Lower lobe of right lung (tissue), 2 donors: ENCODE results near the gene SIMC1. TPM values are rescaled to one million over a fixed set of nuclear protein-coding genes. Genes with fewer than 3 reads are reported as not detected.

Experiments
- ATAC-seq, 2 donors: fragments of 200-7000 bp; cut with Tn5 transposase; one replicate each; pipeline ENCODE4 v1.9.1; 2020 to 2022; ENCODE audit warnings: mild to moderate bottlenecking in 2 of 2, moderate library complexity in 2 of 2
- DNase-seq: peaks from one replicate; pipeline ENCODE4 v3.0.0-alpha.2; 2020
- H3K27ac ChIP-seq: fragments of 200-600 bp; one replicate; pipeline ENCODE4 v1.8.0; 2022
- H3K27me3 ChIP-seq: fragments of 200-600 bp; one replicate; pipeline ENCODE4 v1.8.0; 2022; ENCODE audit warnings: low read depth
- H3K36me3 ChIP-seq: fragments of 200-600 bp; one replicate; pipeline ENCODE4 v1.8.0; 2022; ENCODE audit warnings: mild to moderate bottlenecking
- H3K4me1 ChIP-seq: fragments of 200-600 bp; one replicate; pipeline ENCODE4 v1.8.0; 2022
- H3K4me3 ChIP-seq: fragments of 200-600 bp; one replicate; pipeline ENCODE4 v1.8.0; 2022; ENCODE audit warnings: mild to moderate bottlenecking
- H3K9me3 ChIP-seq: fragments of 200-600 bp; one replicate; pipeline ENCODE4 v1.8.0; 2022
- intact Hi-C: fragments of 100-400 bp; cut with DNase I; formaldehyde crosslinking; loops from one replicate; pipeline ENCODE4 v1.11.0; 2022
- total RNA-seq: library from RNA; stranded (reverse); fragmentation: NEBNext Ultra II Directional; extraction: Animal tissue kit (Norgen Biotek cat#: 25700); gene quantifications from one replicate; pipeline ENCODE4 v1.2.1, GENCODE V29; 2021
- TF ChIP-seq, protein P1 (sequence below): fragments of 200-600 bp; IDR thresholded peaks from one replicate; pipeline ENCODE4 v1.8.0; 2022; ENCODE audit warnings: antibody characterized with exemption, mild to moderate bottlenecking
- donor health status: DM: no; HTN: yes; CAD: no; lungs with severe emphysema.

Gene SIMC1
- total RNA-seq, 1 donor from 2014 or later: 18.0 TPM

DNA sequence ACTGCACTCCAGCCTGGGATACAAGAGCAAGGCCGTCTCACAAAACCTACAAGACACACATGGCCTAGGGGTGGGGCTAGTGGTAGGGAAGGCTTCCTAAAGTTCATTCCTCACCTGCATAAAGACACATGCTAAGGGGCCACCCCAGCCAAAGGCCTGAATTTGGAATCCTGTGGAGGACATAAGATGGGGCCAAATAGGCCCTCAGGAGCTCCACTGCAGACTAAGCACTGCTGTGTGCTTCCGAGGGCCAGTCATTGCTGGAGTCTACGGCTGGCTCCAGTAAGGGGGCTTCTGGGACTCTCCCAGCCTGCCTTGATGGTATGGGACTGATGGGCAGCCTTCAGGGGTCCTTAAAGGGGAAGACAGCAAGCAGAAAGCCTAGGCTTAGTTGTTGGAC lies 144.5 kb downstream of the SIMC1 start:
- TF ChIP-seq, protein P1, sequence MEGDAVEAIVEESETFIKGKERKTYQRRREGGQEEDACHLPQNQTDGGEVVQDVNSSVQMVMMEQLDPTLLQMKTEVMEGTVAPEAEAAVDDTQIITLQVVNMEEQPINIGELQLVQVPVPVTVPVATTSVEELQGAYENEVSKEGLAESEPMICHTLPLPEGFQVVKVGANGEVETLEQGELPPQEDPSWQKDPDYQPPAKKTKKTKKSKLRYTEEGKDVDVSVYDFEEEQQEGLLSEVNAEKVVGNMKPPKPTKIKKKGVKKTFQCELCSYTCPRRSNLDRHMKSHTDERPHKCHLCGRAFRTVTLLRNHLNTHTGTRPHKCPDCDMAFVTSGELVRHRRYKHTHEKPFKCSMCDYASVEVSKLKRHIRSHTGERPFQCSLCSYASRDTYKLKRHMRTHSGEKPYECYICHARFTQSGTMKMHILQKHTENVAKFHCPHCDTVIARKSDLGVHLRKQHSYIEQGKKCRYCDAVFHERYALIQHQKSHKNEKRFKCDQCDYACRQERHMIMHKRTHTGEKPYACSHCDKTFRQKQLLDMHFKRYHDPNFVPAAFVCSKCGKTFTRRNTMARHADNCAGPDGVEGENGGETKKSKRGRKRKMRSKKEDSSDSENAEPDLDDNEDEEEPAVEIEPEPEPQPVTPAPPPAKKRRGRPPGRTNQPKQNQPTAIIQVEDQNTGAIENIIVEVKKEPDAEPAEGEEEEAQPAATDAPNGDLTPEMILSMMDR: no peak
- intact Hi-C loops: no loop called here
- peaks cover 8% of the 10 kb centered on the region for H3K4me1 ChIP-seq
- peaks cover 44% of the 10 kb centered on the region for H3K36me3 ChIP-seq
- no peaks in the 10 kb centered on the region for H3K27me3 ChIP-seq
- H3K4me3 ChIP-seq: no peak overlapping the region
- H3K9me3 ChIP-seq: no peaks in the 10 kb centered on the region
- ATAC-seq: no peak
- no peak overlapping the region for H3K27ac ChIP-seq
- no peak for DNase-seq

DNA sequence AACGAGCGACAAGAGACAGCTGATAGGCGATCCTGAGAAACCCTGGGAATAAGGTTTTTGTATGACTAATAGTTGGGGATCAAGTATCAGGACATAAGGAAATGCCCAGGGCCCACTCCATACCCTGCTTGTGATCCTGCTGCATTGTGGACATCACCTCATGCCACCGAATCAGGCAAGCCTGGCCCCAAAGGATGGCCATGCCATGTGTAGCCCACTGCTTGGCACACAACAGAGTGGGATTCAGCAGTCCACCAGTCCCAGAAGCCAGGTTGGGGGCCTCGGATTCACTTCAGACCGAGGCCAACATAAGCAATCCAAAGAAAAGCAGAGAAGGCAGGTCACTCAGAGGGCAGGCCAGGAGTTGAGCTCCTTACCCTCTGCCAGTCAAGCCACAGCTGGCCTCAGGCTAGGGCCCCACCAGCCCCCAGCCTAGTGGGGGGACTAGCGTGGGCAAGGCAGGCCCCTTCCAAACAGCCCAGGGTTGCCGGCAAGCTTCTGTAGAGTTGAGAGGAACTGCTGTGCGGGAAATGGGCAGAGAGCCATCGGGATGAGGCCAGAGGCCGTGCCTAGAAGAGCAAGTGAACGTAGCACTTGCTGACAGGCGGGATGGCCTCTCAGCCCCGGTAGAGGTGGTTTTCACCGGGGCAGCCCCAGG lies 145.2 kb downstream of the SIMC1 start:
- TF ChIP-seq, protein P1: no peak
- no peaks in the 10 kb centered on the region for H3K9me3 ChIP-seq
- H3K4me3 ChIP-seq: no peak overlapping the region
- no peak overlapping the region for H3K27ac ChIP-seq
- peaks cover 44% of the 10 kb centered on the region for H3K36me3 ChIP-seq
- no peaks in the 10 kb centered on the region for H3K27me3 ChIP-seq
- H3K4me1 ChIP-seq: peaks cover 11% of the 10 kb centered on the region
- ATAC-seq (no peak), DNase-seq (no peak)
- intact Hi-C loops: no loop called here

DNA sequence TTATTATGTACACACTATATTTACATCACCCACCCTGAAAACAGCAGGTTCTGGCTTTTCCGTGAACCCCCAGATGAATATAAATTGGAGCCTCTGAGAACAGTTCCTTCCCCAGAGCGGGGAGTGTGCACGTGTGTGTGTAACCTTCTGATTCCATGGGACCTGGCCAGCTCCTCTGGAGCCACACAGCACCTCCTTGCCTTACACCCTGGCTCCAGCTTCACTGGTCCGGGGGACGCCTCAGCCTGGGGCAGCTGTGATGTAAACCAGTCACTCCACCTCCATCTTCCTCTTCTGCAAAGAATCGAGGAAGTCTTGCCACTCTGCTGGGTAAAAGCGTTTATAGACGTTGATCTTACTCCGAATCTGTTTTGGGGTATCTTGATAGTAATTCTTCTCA lies 145.7 kb downstream of the SIMC1 start:
- Histone ChIP-seq H3K27me3 (no peaks in the 10 kb centered on the region), H3K27ac (no peak overlapping the region), H3K4me3 (no peak overlapping the region), H3K4me1 (peaks cover 11% of the 10 kb centered on the region), H3K36me3 (peaks cover 44% of the 10 kb centered on the region), H3K9me3 (no peaks in the 10 kb centered on the region)
- ATAC-seq (no peak), DNase-seq (no peak)
- intact Hi-C loops: no loop called here
- TF ChIP-seq, protein P1: no peak

DNA sequence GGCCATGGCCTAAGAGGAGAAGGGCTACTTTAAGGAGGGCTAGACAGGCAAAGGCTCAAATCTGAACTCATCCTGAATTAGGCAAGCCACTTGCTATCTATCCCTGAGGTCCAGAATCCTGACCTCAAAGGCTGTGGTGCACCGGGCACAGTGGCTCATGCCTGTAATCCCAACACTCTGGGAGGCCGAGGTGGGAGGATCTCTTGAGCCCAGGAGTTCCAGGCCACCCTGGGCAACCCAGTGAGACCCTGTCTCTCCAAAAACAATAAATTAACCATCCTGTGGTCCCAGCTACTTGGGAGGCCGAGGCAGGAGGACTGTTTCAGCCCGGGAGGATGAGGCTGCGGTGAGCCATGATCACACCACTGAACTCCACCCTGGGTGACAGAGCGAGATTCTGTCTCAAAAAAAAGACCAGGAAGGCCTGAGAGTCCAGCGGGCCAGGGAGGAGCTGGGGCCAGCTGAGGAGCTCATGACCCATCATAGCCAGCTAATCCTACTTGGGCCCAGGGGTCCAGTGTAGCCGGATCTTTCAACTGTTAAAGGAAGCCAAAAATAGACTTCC lies 146.2 kb downstream of the SIMC1 start:
- Histone ChIP-seq H3K27me3 (no peaks in the 10 kb centered on the region), H3K4me3 (no peak overlapping the region), H3K36me3 (peaks cover 44% of the 10 kb centered on the region), H3K9me3 (no peaks in the 10 kb centered on the region), H3K4me1 (peaks cover 11% of the 10 kb centered on the region), H3K27ac (no peak overlapping the region)
- DNase-seq (no peak), ATAC-seq (no peak)
- intact Hi-C loops: no loop called here
- TF ChIP-seq, protein P1: no peak

DNA sequence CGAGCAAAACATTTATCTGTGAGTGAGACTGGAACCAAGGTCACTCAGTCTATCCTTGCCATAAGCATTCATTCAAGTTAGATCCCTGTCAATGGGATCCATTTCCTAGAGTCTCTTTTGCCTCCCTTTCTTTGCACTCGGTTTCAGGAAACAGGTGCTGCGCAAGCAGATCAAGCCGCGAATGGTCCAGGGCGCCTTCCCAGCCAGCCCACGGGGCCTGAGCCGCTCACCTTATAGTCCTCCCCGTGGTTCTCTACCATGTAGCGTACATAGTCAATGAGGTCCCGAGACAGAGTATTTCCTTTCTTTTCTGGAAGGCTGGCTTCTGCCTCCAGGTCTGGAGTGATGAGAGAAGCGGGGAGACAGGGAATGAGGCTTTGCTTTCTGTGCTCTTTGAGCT lies 146.8 kb downstream of the SIMC1 start:
- intact Hi-C loops: no loop called here
- no peak for DNase-seq
- H3K4me3 ChIP-seq: no peak overlapping the region
- no peaks in the 10 kb centered on the region for H3K27me3 ChIP-seq
- peaks cover 17% of the 10 kb centered on the region for H3K4me1 ChIP-seq
- H3K36me3 ChIP-seq: peaks cover 44% of the 10 kb centered on the region
- TF ChIP-seq, protein P1: no peak
- no peak for ATAC-seq
- H3K27ac ChIP-seq: no peak overlapping the region
- no peaks in the 10 kb centered on the region for H3K9me3 ChIP-seq
